ENCODE results near the gene TTC28. TPM values are rescaled to one million over a fixed set of nuclear protein-coding genes. Genes with fewer than 3 reads are reported as not detected.
"Not testable (repeated sequence)": the region's sequence is repeated elsewhere in the genome, so short reads cannot be mapped to it uniquely, and the experiment has no call there.

TTC28 gene
- total and polyA plus RNA-seq, 7 donors: 0.23 to 102 (median 46.1) TPM

- no peak overlapping the region for H3K27ac ChIP-seq
- DNase-seq: no peak
- no peaks in the 10 kb centered on the region for H3K27me3 ChIP-seq
- intact Hi-C loops (cut with DNase I): no loop called here
- no peaks in the 10 kb centered on the region for H3K9me3 ChIP-seq
- WGBS, 2 donors: 90 to 94% methylated on average over 3 of the region's 3 CpGs
- TF ChIP-seq POLR2AphosphoS5 (IDR thresholded peaks at IDR 0.05) (no peak), CTCF (IDR thresholded peaks at IDR 0.05) (no peak), POLR2A (IDR thresholded peaks at IDR 0.05) (no peak), EP300 (IDR thresholded peaks at IDR 0.05) (no peak)
- H3K4me3 ChIP-seq: no peak overlapping the region
- peaks cover 0 to 19% (median 15%) of the 10 kb centered on the region in 4 donors for H3K4me1 ChIP-seq
- no peaks in the 10 kb centered on the region for H3K36me3 ChIP-seq
These were observed 607.6 kb downstream of the TTC28 start for GRCh38 chr22:28072066-28072465.

- no peaks in the 10 kb centered on the region for H3K36me3 ChIP-seq
- H3K27me3 ChIP-seq: no peaks in the 10 kb centered on the region
- intact Hi-C loops (cut with DNase I): no loop called here
- no peak overlapping the region for H3K4me3 ChIP-seq
- TF ChIP-seq POLR2AphosphoS5 (IDR thresholded peaks at IDR 0.05) (no peak), POLR2A (IDR thresholded peaks at IDR 0.05) (no peak), EP300 (IDR thresholded peaks at IDR 0.05) (no peak), CTCF (IDR thresholded peaks at IDR 0.05) (no peak)
- no peaks in the 10 kb centered on the region for H3K4me1 ChIP-seq
- H3K9me3 ChIP-seq: no peaks in the 10 kb centered on the region
- no peak overlapping the region for H3K27ac ChIP-seq
- no peak for DNase-seq
- 92% methylated on average over 2 of the region's 2 CpGs for WGBS, 2 donors
These were observed 610.8 kb downstream of the TTC28 start for GRCh38 chr22:28068826-28069225.

GRCh38 chr22:28064920-28065319 lies 614.7 kb downstream of the TTC28 start:
- intact Hi-C loops (cut with DNase I): no loop called here
- no peaks in the 10 kb centered on the region for H3K27me3 ChIP-seq
- no peak overlapping the region for H3K4me3 ChIP-seq
- H3K4me1 ChIP-seq: no peaks in the 10 kb centered on the region
- no peaks in the 10 kb centered on the region for H3K36me3 ChIP-seq
- no peaks in the 10 kb centered on the region for H3K9me3 ChIP-seq
- TF ChIP-seq POLR2A (IDR thresholded peaks at IDR 0.05) (no peak), EP300 (IDR thresholded peaks at IDR 0.05) (no peak), POLR2AphosphoS5 (IDR thresholded peaks at IDR 0.05) (no peak), CTCF (IDR thresholded peaks at IDR 0.05) (no peak)
- H3K27ac ChIP-seq: no peak overlapping the region
- no peak for DNase-seq
- WGBS, 2 donors: 86 to 90% methylated on average over 2 of the region's 2 CpGs

GRCh38 chr22:28063656-28064055 lies 616.0 kb downstream of the TTC28 start:
- TF ChIP-seq POLR2AphosphoS5 (IDR thresholded peaks at IDR 0.05) (no peak), POLR2A (IDR thresholded peaks at IDR 0.05) (no peak), CTCF (IDR thresholded peaks at IDR 0.05) (no peak), EP300 (IDR thresholded peaks at IDR 0.05) (no peak)
- Histone ChIP-seq H3K27me3 (no peaks in the 10 kb centered on the region), H3K9me3 (no peaks in the 10 kb centered on the region), H3K4me1 (no peaks in the 10 kb centered on the region), H3K27ac (no peak overlapping the region), H3K36me3 (no peaks in the 10 kb centered on the region), H3K4me3 (no peak overlapping the region)
- intact Hi-C loops (cut with DNase I): no loop called here
- whole genome bisulfite sequencing, 2 donors: 92 to 95% methylated on average over 5 of the region's 5 CpGs
- no peak for DNase-seq

GRCh38 chr22:28060594-28060993 lies 619.0 kb downstream of the TTC28 start:
- DNase-seq; H3K36me3 ChIP-seq; intact Hi-C loops (cut with DNase I); H3K9me3 ChIP-seq; H3K4me3 ChIP-seq; H3K27ac ChIP-seq; H3K4me1 ChIP-seq; H3K27me3 ChIP-seq: not testable (repeated sequence)
- WGBS, 2 donors: 74 to 91% methylated on average over 2 of the region's 2 CpGs

All from sigmoid colon (tissue), 7 donors.